22Rv1 (cell line): ENCODE data around the gene UBXN11.

Experiments used
- ZFX ChIP-seq: fragments of 450-650 bp; IDR thresholded peaks from 2 replicates; pipeline ENCODE4 v1.6.1; 2017; ENCODE audit warnings: antibody characterized with exemption, borderline replicate concordance
- TF ChIP-seq, protein P1 (sequence below): fragments of 450-650 bp; IDR thresholded peaks from 2 replicates; pipeline ENCODE4 v1.5.1; 2017; ENCODE audit warnings: mild to moderate bottlenecking

DNA sequence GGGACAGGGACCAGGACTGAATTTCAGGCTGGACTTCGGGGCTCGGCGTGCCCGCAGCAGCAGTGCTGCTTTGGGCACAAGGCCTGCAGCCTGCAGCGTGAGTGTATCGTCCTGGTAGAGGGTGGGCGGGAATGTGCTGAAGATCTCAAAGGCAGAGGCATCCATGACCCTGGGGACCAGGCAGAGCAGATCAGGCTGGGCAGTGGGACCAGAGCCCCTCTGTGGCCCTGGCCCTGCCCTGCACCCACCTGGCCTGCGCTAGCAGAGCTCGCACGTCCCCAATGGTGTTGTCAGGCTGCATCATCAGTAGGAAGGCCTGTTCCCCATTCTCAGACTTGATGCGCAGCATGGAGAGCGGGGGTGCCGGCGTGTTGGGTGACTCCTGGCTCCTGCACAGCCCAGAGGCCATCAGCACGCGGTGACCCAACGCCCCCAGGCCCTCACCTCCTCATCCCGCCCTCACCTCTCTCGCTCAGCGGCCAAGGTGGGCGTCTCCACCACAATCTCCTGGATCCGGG lies 24.0 kb downstream of the UBXN11 start:
- TF ChIP-seq, protein P1, sequence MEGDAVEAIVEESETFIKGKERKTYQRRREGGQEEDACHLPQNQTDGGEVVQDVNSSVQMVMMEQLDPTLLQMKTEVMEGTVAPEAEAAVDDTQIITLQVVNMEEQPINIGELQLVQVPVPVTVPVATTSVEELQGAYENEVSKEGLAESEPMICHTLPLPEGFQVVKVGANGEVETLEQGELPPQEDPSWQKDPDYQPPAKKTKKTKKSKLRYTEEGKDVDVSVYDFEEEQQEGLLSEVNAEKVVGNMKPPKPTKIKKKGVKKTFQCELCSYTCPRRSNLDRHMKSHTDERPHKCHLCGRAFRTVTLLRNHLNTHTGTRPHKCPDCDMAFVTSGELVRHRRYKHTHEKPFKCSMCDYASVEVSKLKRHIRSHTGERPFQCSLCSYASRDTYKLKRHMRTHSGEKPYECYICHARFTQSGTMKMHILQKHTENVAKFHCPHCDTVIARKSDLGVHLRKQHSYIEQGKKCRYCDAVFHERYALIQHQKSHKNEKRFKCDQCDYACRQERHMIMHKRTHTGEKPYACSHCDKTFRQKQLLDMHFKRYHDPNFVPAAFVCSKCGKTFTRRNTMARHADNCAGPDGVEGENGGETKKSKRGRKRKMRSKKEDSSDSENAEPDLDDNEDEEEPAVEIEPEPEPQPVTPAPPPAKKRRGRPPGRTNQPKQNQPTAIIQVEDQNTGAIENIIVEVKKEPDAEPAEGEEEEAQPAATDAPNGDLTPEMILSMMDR: no peak
- no peak for TF ChIP-seq ZFX
